Testis (tissue), 3 donors: ENCODE results near the gene GSTA5. TPM values are rescaled to one million over a fixed set of nuclear protein-coding genes. Genes with fewer than 3 reads are reported as not detected.
"Not testable (repeated sequence)": the region's sequence is repeated elsewhere in the genome, so short reads cannot be mapped to it uniquely, and the experiment has no call there.

Experiments used
- DNase-seq: peaks from one replicate; pipeline ENCODE4 v3.0.0-alpha.2; 2019
- H3K27ac ChIP-seq, 2 donors: fragments of 200-600 bp; sonication (generic); one replicate each; pipeline ENCODE4 v1.5.1; 2019
- H3K27me3 ChIP-seq: fragments of 200-600 bp; sonication (generic); one replicate; pipeline ENCODE4 v1.5.1; 2019
- H3K36me3 ChIP-seq: fragments of 200-600 bp; sonication (generic); one replicate; pipeline ENCODE4 v1.5.1; 2017; ENCODE audit warnings: low read depth; ENCODE audit errors: missing control alignments
- H3K4me1 ChIP-seq: fragments of 200-600 bp; sonication (generic); one replicate; pipeline ENCODE4 v1.5.1; 2019
- H3K4me3 ChIP-seq, 2 donors: fragments of 200-600 bp; sonication (generic); one replicate each; pipeline ENCODE4 v1.5.1; 2017 to 2019
- H3K9me3 ChIP-seq: fragments of 200-600 bp; sonication (generic); one replicate; pipeline ENCODE4 v1.5.1; 2017
- POLR2A ChIP-seq: fragments of 450-650 bp; IDR thresholded peaks from one replicate; pipeline ENCODE4 v1.6.1; 2017; ENCODE audit warnings: antibody characterized with exemption, mild to moderate bottlenecking, moderate library complexity
- WGBS, 2 donors: methylation state at CpG; one replicate each; pipeline ENCODE4 v1.1.5; 2018; 5-methylcytosine and 5-hydroxymethylcytosine counted together
- intact Hi-C: fragments of 100-400 bp; cut with DNase I; formaldehyde crosslinking; loops from one replicate; pipeline ENCODE4 v1.15.1; 2023; ENCODE audit warnings: low total_unique reads
- polyA plus RNA-seq: library from polyadenylated mRNA; stranded (reverse); fragments of 350-450 nt; fragmentation: Illumina TruSeq; extraction: RNeasy Lipid Tissue Mini Kit (QIAGEN cat#74804); gene quantifications from one replicate; pipeline ENCODE4 v1.2.3, GENCODE V29; 2014; ENCODE audit warnings: low read depth, low replicate concordance; ENCODE audit not compliant: insufficient read depth
- total RNA-seq, 2 donors: library from RNA; depleted of rRNA; stranded (reverse); fragments of >200 nt; gene quantifications; one replicate each; pipeline ENCODE4 v1.2.3, GENCODE V29; 2016
- TF ChIP-seq, protein P1 (sequence below), 3 experiments: fragments of 450-650 bp in 2 of 3; fragments of 200-600 bp in 1 of 3; sonication (generic) in 1 of 3; IDR thresholded peaks; one replicate each; pipeline ENCODE4 v1.5.1; 2016 to 2019; ENCODE audit warnings: antibody characterized with exemption in 3 of 3, mild to moderate bottlenecking in 2 of 3, moderate library complexity in 1 of 3

GSTA5 gene
- total and polyA plus RNA-seq, 3 donors from 2014 or later = not detected

DNA sequence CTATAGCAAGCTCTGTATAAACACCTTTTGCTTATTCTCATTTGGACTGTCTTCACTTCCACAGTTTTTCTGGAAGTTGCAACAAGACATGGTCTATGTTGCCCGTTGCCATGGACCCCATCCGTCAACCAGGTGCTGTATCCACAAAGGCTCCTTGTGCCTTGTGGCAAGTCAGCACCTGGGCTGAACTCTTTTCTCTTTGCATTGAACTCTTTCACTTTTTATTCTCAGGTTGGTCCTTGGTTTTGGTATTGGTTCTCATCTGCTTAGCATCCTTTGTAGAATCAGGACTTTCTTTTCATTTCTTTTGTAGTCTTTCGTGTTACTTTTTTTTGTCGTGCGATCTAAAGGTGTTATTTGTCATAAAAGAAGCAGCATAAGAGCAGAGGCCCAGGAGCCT is 32.0 kb downstream of the GSTA5 start:
- TF ChIP-seq POLR2A = no peak
- TF ChIP-seq, protein P1, sequence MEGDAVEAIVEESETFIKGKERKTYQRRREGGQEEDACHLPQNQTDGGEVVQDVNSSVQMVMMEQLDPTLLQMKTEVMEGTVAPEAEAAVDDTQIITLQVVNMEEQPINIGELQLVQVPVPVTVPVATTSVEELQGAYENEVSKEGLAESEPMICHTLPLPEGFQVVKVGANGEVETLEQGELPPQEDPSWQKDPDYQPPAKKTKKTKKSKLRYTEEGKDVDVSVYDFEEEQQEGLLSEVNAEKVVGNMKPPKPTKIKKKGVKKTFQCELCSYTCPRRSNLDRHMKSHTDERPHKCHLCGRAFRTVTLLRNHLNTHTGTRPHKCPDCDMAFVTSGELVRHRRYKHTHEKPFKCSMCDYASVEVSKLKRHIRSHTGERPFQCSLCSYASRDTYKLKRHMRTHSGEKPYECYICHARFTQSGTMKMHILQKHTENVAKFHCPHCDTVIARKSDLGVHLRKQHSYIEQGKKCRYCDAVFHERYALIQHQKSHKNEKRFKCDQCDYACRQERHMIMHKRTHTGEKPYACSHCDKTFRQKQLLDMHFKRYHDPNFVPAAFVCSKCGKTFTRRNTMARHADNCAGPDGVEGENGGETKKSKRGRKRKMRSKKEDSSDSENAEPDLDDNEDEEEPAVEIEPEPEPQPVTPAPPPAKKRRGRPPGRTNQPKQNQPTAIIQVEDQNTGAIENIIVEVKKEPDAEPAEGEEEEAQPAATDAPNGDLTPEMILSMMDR (IDR thresholded peaks at IDR 0.05) = no peak
- DNase-seq = no peak
- no peak overlapping the region for H3K4me3 ChIP-seq
- no peaks in the 10 kb centered on the region for H3K27me3 ChIP-seq
- 91 to 95% methylated on average over 5 of the region's 5 CpGs for WGBS, 2 donors
- intact Hi-C loops = loop anchor here (10.0 kb wide), 1 partner anchor 554 kb away; no protein-coding TSS in a partner anchor
- H3K27ac ChIP-seq = no peak overlapping the region
- H3K9me3 ChIP-seq = no peaks in the 10 kb centered on the region
- H3K36me3 ChIP-seq = no peaks in the 10 kb centered on the region
- H3K4me1 ChIP-seq = peaks cover 3% of the 10 kb centered on the region

DNA sequence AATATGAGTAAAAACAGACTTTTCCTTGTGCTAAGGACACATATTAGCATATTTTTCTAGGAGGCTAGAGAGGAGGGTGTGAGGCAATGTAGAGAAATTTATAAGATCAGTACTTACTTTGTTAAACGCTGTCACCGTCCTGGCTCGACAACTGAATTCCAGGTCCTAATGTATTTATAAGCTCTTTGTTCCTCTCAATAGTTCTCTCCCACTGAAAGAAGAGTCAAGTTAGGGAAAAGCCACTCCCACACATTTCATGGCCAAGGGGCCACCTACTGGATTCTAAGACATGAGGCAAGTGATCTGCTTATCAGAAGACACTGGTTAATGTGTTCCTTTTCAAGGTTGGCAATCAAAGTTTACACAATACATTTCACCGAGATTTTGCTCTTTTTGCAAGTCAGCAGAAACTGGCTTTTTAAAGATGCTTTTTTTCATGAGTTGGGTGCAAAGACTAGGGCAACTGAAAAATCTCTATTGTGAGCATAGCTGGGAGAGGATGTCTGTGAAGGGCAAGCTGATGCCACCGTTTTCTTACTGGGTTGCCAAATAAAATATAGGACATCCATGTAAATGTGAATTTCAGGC is 36.9 kb downstream of the GSTA5 start, which contains the start of gene GSTA1:
TSS of gene GSTA1 (minus strand) at position 149 of the 588 bp plus-strand sequence. CDS start 4,549 bp downstream, outside the sequence.
- peak; percentile 79 for DNase-seq
- intact Hi-C loops = loop anchor here (10.0 kb wide), 1 partner anchor 549 kb away; no protein-coding TSS in a partner anchor
- peak within 1 kb of the TSS; percentile 24 to 63 for H3K27ac ChIP-seq
- not testable (repeated sequence) for H3K27me3 ChIP-seq, H3K36me3 ChIP-seq, H3K9me3 ChIP-seq, H3K4me1 ChIP-seq
- H3K4me3 ChIP-seq = peak within 1 kb of the TSS; percentile 31 to 58
- WGBS, 2 donors = 33 to 46% methylated on average over 5 of the region's 5 CpGs

DNA sequence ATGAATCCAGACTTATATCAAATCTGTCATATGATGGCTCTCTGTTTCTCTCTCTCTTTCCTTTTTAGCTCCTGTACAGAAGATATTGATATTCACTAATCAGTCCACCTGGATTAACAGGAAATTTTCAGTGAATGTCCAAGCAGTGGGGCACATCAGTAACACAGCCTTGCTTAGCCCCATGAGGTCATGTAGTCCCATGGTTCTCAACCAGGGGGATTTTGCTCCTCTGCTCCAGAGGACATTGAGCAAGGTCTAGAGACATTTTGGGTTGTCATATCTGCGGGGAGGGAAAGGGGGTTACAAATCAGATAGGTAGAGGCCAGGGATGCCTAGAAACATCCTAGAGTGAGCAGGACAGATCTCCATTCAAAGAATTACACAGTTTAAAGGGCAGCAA is 37.8 kb downstream of the GSTA5 start:
- TF ChIP-seq, protein P1 (IDR thresholded peaks at IDR 0.05) = no peak
- TF ChIP-seq POLR2A = no peak
- no peaks in the 10 kb centered on the region for H3K36me3 ChIP-seq
- no peak for DNase-seq
- peak overlapping the region; percentile 24 to 63 for H3K27ac ChIP-seq
- peaks cover 3% of the 10 kb centered on the region for H3K4me1 ChIP-seq
- 52 to 89% methylated on average over 1 of the region's 1 CpG for WGBS, 2 donors
- H3K9me3 ChIP-seq = no peaks in the 10 kb centered on the region
- H3K4me3 ChIP-seq = peak overlapping the region; percentile 31 to 58
- no peaks in the 10 kb centered on the region for H3K27me3 ChIP-seq
- intact Hi-C loops = loop anchor here (10.0 kb wide), 1 partner anchor 548 kb away; no protein-coding TSS in a partner anchor

GRCh38 chr6:52801188-52801841 is 39.3 kb downstream of the GSTA5 start:
- Histone ChIP-seq H3K9me3 (no peaks in the 10 kb centered on the region), H3K27ac (no peak overlapping the region), H3K4me1 (peaks cover 2% of the 10 kb centered on the region), H3K4me3 (peak overlapping the region in 1 of 2 donors; percentile 58), H3K27me3 (no peaks in the 10 kb centered on the region), H3K36me3 (no peaks in the 10 kb centered on the region)
- TF ChIP-seq, protein P1 (IDR thresholded peaks at IDR 0.05) = no peak
- no peak for TF ChIP-seq POLR2A
- DNase-seq = no peak
- intact Hi-C loops = loop anchor here (10.0 kb wide), 1 partner anchor 547 kb away; no protein-coding TSS in a partner anchor
- WGBS, 2 donors = 59 to 76% methylated on average over 2 of the region's 2 CpGs

GRCh38 chr6:52799272-52799671 is 41.3 kb downstream of the GSTA5 start:
- H3K27ac ChIP-seq, H3K9me3 ChIP-seq, DNase-seq, H3K27me3 ChIP-seq, H3K4me3 ChIP-seq, H3K4me1 ChIP-seq, intact Hi-C loops, H3K36me3 ChIP-seq: not testable (repeated sequence)
- WGBS, 2 donors = 44 to 57% methylated on average over 1 of the region's 1 CpG

- H3K36me3 ChIP-seq, H3K9me3 ChIP-seq, DNase-seq, H3K27ac ChIP-seq, H3K4me1 ChIP-seq, intact Hi-C loops, H3K4me3 ChIP-seq, H3K27me3 ChIP-seq: not testable (repeated sequence)
- 80 to 85% methylated on average over 2 of the region's 2 CpGs for WGBS, 2 donors
Measured at GRCh38 chr6:52794366-52794765, 46.2 kb downstream of the GSTA5 start.
